ENCODE measurements around the gene PLAAT5.

The PLAAT5 gene

DNA sequence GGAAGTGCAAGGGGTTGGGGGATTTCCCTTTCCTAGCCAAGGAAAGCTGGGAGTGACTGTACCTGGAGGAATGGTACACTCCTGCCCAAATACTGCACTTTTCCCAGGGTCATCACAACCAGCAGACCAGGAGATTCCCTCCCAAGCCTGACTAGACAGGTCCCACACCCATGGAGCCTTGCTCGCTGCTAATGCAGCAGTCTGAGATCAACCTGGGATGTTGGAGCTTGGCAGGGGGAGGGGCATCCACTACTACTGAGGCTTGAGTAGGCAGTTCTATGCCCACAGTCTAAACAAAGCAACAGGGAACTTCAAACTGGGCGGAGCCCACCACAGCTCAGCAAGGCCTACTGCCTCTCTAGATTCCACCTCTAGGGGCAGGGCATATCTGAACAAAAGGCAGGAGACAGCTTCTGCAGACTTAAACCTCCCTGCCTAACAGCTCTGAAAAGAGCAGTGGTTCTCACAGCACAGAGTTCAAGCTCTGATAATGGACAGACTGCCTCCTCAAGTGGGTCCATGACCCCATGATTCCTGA lies 62.9 kb downstream of the PLAAT5 start:
- CTCF ChIA-PET = no interaction called here
- 100% methylated on average over 1 of the region's 2 CpGs for WGBS (ENCODE audit: insufficient coverage)
- no peaks in the 10 kb centered on the region for H3K27me3 ChIP-seq (replicated peaks in 2 of 5; ENCODE audit: control insufficient read depth in 4 of 5, insufficient read depth in 5 of 5, low read length in 4 of 5)
- H3K9me3 ChIP-seq (ENCODE audit: control extremely low read depth in 1 of 5, control insufficient read depth in 4 of 5, insufficient read depth in 2 of 5, low read depth in 1 of 5, low read length in 4 of 5) = peaks cover 0 to 6% (median 0%) of the 10 kb centered on the region in 5 experiments
- H3K27ac ChIP-seq (ENCODE audit: insufficient read depth in 1 of 2, low read depth in 1 of 2, low read length in 2 of 2, poor library complexity in 1 of 2, severe bottlenecking in 2 of 2) = no peak overlapping the region
- H3K4me1 ChIP-seq (ENCODE audit: control extremely low read depth in 1 of 4, control insufficient read depth in 4 of 4, insufficient read depth in 4 of 4, low read length in 3 of 4) = no peaks in the 10 kb centered on the region
- no peaks in the 10 kb centered on the region for H3K36me3 ChIP-seq (ENCODE audit: control insufficient read depth in 4 of 4, insufficient read depth in 4 of 4, low read length in 3 of 4)
- H3K4me3 ChIP-seq (ENCODE audit: control insufficient read depth in 1 of 7, extremely low read depth in 1 of 7, insufficient read depth in 4 of 7, low read depth in 2 of 7, low read length in 6 of 7) = no peak overlapping the region
- POLR2A ChIA-PET = no interaction called here
- no peak for DNase-seq

DNA sequence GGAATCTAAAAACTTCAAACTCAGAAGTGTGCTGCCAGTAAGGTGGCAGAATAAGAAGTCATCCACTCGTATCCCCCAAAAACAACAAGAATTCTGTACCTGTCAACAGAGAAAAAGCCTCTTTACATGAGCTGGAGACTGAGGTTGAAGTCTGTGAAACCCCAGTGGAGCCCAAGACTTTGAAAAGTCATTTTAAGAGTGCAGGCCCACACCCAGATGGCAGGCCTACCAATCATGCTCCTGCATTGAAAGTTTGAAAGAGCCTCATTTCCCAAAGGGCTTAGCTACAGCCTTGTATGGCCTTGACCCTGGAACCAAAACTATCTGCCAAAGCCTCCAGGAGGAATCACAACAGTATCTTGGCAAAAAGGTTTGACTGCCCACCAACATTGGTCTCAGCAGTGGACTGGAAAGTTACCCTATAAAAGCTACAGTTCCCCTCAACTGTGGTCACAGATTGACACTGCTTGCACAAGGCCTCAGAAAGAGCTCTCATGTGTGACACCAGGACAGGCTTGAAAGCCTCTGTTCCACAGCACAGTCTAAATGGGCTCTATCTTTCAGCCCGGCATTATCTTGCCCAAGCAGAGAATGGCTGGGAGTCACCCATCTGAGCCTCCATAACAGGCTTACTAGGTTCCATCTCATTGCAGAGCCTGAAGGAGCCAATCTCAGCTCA lies 73.7 kb downstream of the PLAAT5 start:
- 62% methylated on average over 2 of the region's 2 CpGs for WGBS (ENCODE audit: insufficient coverage)
- Histone ChIP-seq H3K9me3 (ENCODE audit: control extremely low read depth in 1 of 5, control insufficient read depth in 4 of 5, insufficient read depth in 2 of 5, low read depth in 1 of 5, low read length in 4 of 5) (peaks cover 0 to 5% (median 2%) of the 10 kb centered on the region in 5 experiments), H3K27me3 (replicated peaks in 2 of 5; ENCODE audit: control insufficient read depth in 4 of 5, insufficient read depth in 5 of 5, low read length in 4 of 5) (no peaks in the 10 kb centered on the region), H3K4me1 (ENCODE audit: control extremely low read depth in 1 of 4, control insufficient read depth in 4 of 4, insufficient read depth in 4 of 4, low read length in 3 of 4) (no peaks in the 10 kb centered on the region), H3K27ac (ENCODE audit: insufficient read depth in 1 of 2, low read depth in 1 of 2, low read length in 2 of 2, poor library complexity in 1 of 2, severe bottlenecking in 2 of 2) (no peak overlapping the region), H3K36me3 (ENCODE audit: control insufficient read depth in 4 of 4, insufficient read depth in 4 of 4, low read length in 3 of 4) (no peaks in the 10 kb centered on the region), H3K4me3 (ENCODE audit: control insufficient read depth in 1 of 7, extremely low read depth in 1 of 7, insufficient read depth in 4 of 7, low read depth in 2 of 7, low read length in 6 of 7) (no peak overlapping the region)
- no peak for DNase-seq
- ChIA-PET CTCF (no interaction called here), POLR2A (no interaction called here)
